ACC112 (cell line): ENCODE results near the gene CBFA2T2.
"Not testable (repeated sequence)": the region's sequence is repeated elsewhere in the genome, so short reads cannot be mapped to it uniquely, and the experiment has no call there.

Source experiments
- H2AFZ ChIP-seq: fragments of 200-600 bp; sonication (generic); one replicate; pipeline ENCODE4 v1.6.0; 2017; ENCODE audit warnings: antibody characterized with exemption, low read length; ENCODE audit not compliant: unreplicated experiment
- H3K27ac ChIP-seq: fragments of 200-600 bp; sonication (generic); 2 replicates; pipeline ENCODE4 v1.5.1; 2014; ENCODE audit warnings: low read depth, mild to moderate bottlenecking, antibody characterized with exemption, low read length, moderate library complexity
- H3K27me3 ChIP-seq: fragments of 200-600 bp; sonication (generic); 2 replicates; pipeline ENCODE4 v1.6.1; 2014; ENCODE audit warnings: mild to moderate bottlenecking, antibody characterized with exemption, low read length, moderate library complexity, mixed read lengths; ENCODE audit not compliant: insufficient read depth
- H3K36me3 ChIP-seq: fragments of 200-600 bp; sonication (generic); 2 replicates; pipeline ENCODE4 v1.6.1; 2016; ENCODE audit warnings: mild to moderate bottlenecking, antibody characterized with exemption, low read length, moderate library complexity, mixed read lengths; ENCODE audit not compliant: insufficient read depth
- H3K4me1 ChIP-seq: fragments of 200-600 bp; sonication (generic); one replicate; pipeline ENCODE4 v1.6.1; 2016; ENCODE audit warnings: low read length, mixed read lengths; ENCODE audit not compliant: insufficient read depth, unreplicated experiment, control insufficient read depth
- H3K4me3 ChIP-seq: fragments of 200-600 bp; sonication (generic); 2 replicates; pipeline ENCODE4 v1.5.1; 2014; ENCODE audit warnings: mild to moderate bottlenecking, low read depth, low read length
- H3K79me2 ChIP-seq: fragments of 200-600 bp; sonication (generic); one replicate; pipeline ENCODE4 v1.6.0; 2016; ENCODE audit warnings: low read length; ENCODE audit not compliant: control insufficient read depth, unreplicated experiment, insufficient read depth

The CBFA2T2 gene

GRCh38 chr20:33566781-33567603 lies 77.1 kb downstream of the CBFA2T2 start:
- Histone ChIP-seq H2AFZ (no peak overlapping the region), H3K27me3 (no peaks in the 10 kb centered on the region), H3K27ac (no peak overlapping the region), H3K79me2 (no peaks in the 10 kb centered on the region), H3K4me1 (peaks cover 13% of the 10 kb centered on the region), H3K4me3 (no peak overlapping the region), H3K36me3 (no peaks in the 10 kb centered on the region)

GRCh38 chr20:33567949-33568348 lies 78.1 kb downstream of the CBFA2T2 start:
- Histone ChIP-seq H3K27me3 (no peaks in the 10 kb centered on the region), H3K27ac (no peak overlapping the region), H3K79me2 (no peaks in the 10 kb centered on the region), H3K4me1 (peaks cover 5% of the 10 kb centered on the region), H3K4me3 (no peak overlapping the region), H3K36me3 (no peaks in the 10 kb centered on the region), H2AFZ (no peak overlapping the region)

GRCh38 chr20:33568378-33568777 lies 78.5 kb downstream of the CBFA2T2 start:
- no peak overlapping the region for H3K4me3 ChIP-seq
- H2AFZ ChIP-seq = no peak overlapping the region
- H3K79me2 ChIP-seq = no peaks in the 10 kb centered on the region
- H3K4me1 ChIP-seq = peaks cover 5% of the 10 kb centered on the region
- no peaks in the 10 kb centered on the region for H3K36me3 ChIP-seq
- H3K27me3 ChIP-seq = no peaks in the 10 kb centered on the region
- no peak overlapping the region for H3K27ac ChIP-seq

GRCh38 chr20:33568868-33569801 lies 79.2 kb downstream of the CBFA2T2 start:
- Histone ChIP-seq H3K4me3 (no peak overlapping the region), H3K4me1 (peaks cover 5% of the 10 kb centered on the region), H3K27ac (no peak overlapping the region)

GRCh38 chr20:33569802-33570391 lies 80.0 kb downstream of the CBFA2T2 start:
- H2AFZ ChIP-seq = no peak overlapping the region
- H3K79me2 ChIP-seq = no peaks in the 10 kb centered on the region
- H3K27ac ChIP-seq = no peak overlapping the region

More at GRCh38 chr20:33568868-33569801, 79.2 kb downstream of the CBFA2T2 start:
- H3K36me3 ChIP-seq = no peaks in the 10 kb centered on the region
- H3K27me3 ChIP-seq = no peaks in the 10 kb centered on the region
- no peaks in the 10 kb centered on the region for H3K79me2 ChIP-seq
- no peak overlapping the region for H2AFZ ChIP-seq

GRCh38 chr20:33570743-33571142 lies 80.8 kb downstream of the CBFA2T2 start:
- Histone ChIP-seq H3K27me3 (no peaks in the 10 kb centered on the region), H3K27ac (no peak overlapping the region), H3K79me2 (no peaks in the 10 kb centered on the region), H3K4me3 (no peak overlapping the region), H3K4me1 (peaks cover 5% of the 10 kb centered on the region), H3K36me3 (no peaks in the 10 kb centered on the region), H2AFZ (no peak overlapping the region)

More at GRCh38 chr20:33569802-33570391, 80.0 kb downstream of the CBFA2T2 start:
- Histone ChIP-seq H3K4me3 (no peak overlapping the region), H3K36me3 (no peaks in the 10 kb centered on the region), H3K4me1 (peaks cover 5% of the 10 kb centered on the region), H3K27me3 (no peaks in the 10 kb centered on the region)

- not testable (repeated sequence) for H3K79me2 ChIP-seq, H3K4me1 ChIP-seq, H3K36me3 ChIP-seq, H2AFZ ChIP-seq, H3K27me3 ChIP-seq, H3K27ac ChIP-seq, H3K4me3 ChIP-seq
These were observed 83.4 kb downstream of the CBFA2T2 start for GRCh38 chr20:33573268-33573667.

GRCh38 chr20:33575282-33575681 lies 85.4 kb downstream of the CBFA2T2 start:
- H3K79me2 ChIP-seq = no peaks in the 10 kb centered on the region
- H3K36me3 ChIP-seq = no peaks in the 10 kb centered on the region
- H2AFZ ChIP-seq = no peak overlapping the region
- H3K4me3 ChIP-seq = no peak overlapping the region
- H3K4me1 ChIP-seq = peaks cover 5% of the 10 kb centered on the region
- H3K27ac ChIP-seq = no peak overlapping the region
- H3K27me3 ChIP-seq = no peaks in the 10 kb centered on the region

- Histone ChIP-seq H3K27ac (no peak overlapping the region), H3K4me1 (peaks cover 5% of the 10 kb centered on the region), H3K36me3 (no peaks in the 10 kb centered on the region), H3K27me3 (no peaks in the 10 kb centered on the region), H3K79me2 (no peaks in the 10 kb centered on the region), H2AFZ (no peak overlapping the region), H3K4me3 (no peak overlapping the region)
These were observed 86.7 kb downstream of the CBFA2T2 start for GRCh38 chr20:33576432-33577125.

GRCh38 chr20:33578510-33578909 lies 88.6 kb downstream of the CBFA2T2 start:
- no peaks in the 10 kb centered on the region for H3K27me3 ChIP-seq
- H3K79me2 ChIP-seq = no peaks in the 10 kb centered on the region
- peaks cover 5% of the 10 kb centered on the region for H3K4me1 ChIP-seq
- H3K27ac ChIP-seq = no peak overlapping the region
- H3K36me3 ChIP-seq = no peaks in the 10 kb centered on the region
- no peak overlapping the region for H3K4me3 ChIP-seq
- no peak overlapping the region for H2AFZ ChIP-seq
